Astrocyte (in vitro differentiated cells and primary cell): ENCODE results near the gene UBE2D2.

ENCODE experiments used
- EZH2 ChIP-seq: IDR thresholded peaks from 2 replicates; pipeline ENCODE4 v1.6.1; 2012; ENCODE audit warnings: mild to moderate bottlenecking, low read length, inconsistent platforms; ENCODE audit not compliant: insufficient read depth
- TF ChIP-seq, protein P1 (sequence below): IDR thresholded peaks from 2 replicates; pipeline ENCODE4 v1.5.1; 2011; ENCODE audit warnings: low read depth, mild to moderate bottlenecking, inconsistent platforms, low read length, moderate library complexity; ENCODE audit not compliant: insufficient read depth

DNA sequence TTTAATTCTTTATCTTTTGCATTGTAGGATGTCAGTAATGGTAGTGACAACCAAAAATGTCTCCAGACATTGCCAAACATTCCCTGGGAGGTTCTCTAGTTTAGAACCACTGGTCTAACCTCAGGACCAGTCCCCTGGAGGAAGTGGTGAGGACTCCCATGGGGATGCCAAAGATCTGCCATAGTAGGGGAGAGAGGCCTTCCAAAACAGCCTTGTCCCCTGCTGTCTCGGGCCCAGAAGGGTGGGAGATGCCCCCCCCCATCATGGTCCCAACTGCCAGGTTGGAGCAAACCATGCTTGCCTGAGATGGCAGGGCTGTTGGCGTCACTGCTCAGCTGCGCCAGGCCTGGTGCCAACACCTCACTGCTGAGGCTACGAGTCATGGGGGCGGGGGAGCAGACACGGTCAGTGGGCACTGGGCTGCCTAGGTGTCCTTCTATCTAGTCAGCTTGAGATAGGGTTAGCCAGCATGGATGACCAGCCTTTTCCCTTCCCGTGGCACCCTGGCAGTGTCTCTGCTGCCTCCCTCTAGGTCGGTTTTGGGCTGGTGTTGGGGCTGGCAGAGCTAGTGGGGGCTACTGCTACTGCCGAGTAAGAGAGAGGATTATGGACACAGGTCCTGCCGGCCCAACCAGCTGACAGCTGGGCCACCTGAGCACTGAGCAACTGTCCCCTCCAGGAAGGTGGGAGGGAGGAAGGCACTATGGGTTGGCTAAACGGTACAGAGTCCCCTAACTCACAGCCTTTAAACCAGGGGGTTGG, 78.7 kb downstream of the UBE2D2 start:
- TF ChIP-seq, protein P1, sequence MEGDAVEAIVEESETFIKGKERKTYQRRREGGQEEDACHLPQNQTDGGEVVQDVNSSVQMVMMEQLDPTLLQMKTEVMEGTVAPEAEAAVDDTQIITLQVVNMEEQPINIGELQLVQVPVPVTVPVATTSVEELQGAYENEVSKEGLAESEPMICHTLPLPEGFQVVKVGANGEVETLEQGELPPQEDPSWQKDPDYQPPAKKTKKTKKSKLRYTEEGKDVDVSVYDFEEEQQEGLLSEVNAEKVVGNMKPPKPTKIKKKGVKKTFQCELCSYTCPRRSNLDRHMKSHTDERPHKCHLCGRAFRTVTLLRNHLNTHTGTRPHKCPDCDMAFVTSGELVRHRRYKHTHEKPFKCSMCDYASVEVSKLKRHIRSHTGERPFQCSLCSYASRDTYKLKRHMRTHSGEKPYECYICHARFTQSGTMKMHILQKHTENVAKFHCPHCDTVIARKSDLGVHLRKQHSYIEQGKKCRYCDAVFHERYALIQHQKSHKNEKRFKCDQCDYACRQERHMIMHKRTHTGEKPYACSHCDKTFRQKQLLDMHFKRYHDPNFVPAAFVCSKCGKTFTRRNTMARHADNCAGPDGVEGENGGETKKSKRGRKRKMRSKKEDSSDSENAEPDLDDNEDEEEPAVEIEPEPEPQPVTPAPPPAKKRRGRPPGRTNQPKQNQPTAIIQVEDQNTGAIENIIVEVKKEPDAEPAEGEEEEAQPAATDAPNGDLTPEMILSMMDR, result no peak
- TF ChIP-seq EZH2, result no peak
